Tibial nerve (tissue), 3 donors: Measurements from ENCODE around the gene ANKFN1.

Experiments used
- POLR2A ChIP-seq, 2 donors: fragments of 450-650 bp; IDR thresholded peaks; one replicate each; pipeline ENCODE4 v1.6.1; 2017; ENCODE audit warnings: antibody characterized with exemption in 2 of 2, mild to moderate bottlenecking in 2 of 2, moderate library complexity in 2 of 2
- TF ChIP-seq, protein P1 (sequence below), 5 experiments: fragments of 200-600 bp in 3 of 5; fragments of 450-650 bp in 2 of 5; sonication (generic) in 3 of 5; IDR thresholded peaks; one replicate each; pipeline ENCODE4 v1.5.1; 2016 to 2019; ENCODE audit warnings: antibody characterized with exemption in 5 of 5, mild to moderate bottlenecking in 3 of 5, moderate library complexity in 2 of 5

DNA sequence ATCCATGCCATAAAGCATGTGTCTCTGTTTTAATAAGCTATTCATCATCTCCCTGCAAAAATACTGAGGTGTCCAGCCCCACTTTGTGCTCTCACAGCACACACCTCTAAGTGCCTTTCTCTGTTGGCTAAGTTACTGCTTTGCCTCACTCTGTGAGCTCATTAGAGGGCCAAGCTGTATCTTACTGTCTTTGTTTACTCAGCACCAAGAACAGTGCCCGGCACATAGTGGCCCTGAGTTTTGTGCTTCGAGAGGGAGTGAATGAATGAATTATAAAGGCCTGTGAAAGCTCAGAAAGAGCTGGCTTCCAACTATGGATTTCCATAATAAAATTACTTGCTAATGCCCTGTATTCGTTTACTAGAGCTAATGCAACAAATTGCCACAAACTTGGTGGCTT, 390.0 kb downstream of the ANKFN1 start:
- TF ChIP-seq, protein P1, sequence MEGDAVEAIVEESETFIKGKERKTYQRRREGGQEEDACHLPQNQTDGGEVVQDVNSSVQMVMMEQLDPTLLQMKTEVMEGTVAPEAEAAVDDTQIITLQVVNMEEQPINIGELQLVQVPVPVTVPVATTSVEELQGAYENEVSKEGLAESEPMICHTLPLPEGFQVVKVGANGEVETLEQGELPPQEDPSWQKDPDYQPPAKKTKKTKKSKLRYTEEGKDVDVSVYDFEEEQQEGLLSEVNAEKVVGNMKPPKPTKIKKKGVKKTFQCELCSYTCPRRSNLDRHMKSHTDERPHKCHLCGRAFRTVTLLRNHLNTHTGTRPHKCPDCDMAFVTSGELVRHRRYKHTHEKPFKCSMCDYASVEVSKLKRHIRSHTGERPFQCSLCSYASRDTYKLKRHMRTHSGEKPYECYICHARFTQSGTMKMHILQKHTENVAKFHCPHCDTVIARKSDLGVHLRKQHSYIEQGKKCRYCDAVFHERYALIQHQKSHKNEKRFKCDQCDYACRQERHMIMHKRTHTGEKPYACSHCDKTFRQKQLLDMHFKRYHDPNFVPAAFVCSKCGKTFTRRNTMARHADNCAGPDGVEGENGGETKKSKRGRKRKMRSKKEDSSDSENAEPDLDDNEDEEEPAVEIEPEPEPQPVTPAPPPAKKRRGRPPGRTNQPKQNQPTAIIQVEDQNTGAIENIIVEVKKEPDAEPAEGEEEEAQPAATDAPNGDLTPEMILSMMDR (IDR thresholded peaks at IDR 0.05) = no peak
- no peak for TF ChIP-seq POLR2A (IDR thresholded peaks at IDR 0.05)
